Heart left ventricle (tissue), 13 donors: ENCODE measurements around the gene PRKAG2.

Source experiments
- CTCF ChIP-seq, 12 donors: fragments of 200-600 bp; sonication (generic) in 4 of 12; IDR thresholded peaks; one replicate each; pipeline versions ENCODE4 v1.5.0 to v1.8.0; 2018 to 2022; ENCODE audit warnings: antibody characterized with exemption in 12 of 12, mild to moderate bottlenecking in 5 of 12
- POLR2A ChIP-seq, 2 donors: fragments of 450-650 bp; IDR thresholded peaks; one replicate each; pipeline ENCODE4 v1.6.1; 2017; ENCODE audit warnings: antibody characterized with exemption in 2 of 2, mild to moderate bottlenecking in 2 of 2, moderate library complexity in 2 of 2
- donor health status: ischemic (EF 13 %, LVEDD 7.1; RV severe dilation, severe dysfunction).
- donor health status: DM: no; HTN: yes; CAD: no.
- donor health status: DM: no; HTN: no; CAD: no.
- donor health status: ischemic (EF 25% LVEDD 6.9; RV normal size, moderate dysfunction).
- donor health status: ischemic (EF 25% LVEDD 5.7; RV mildly dilated, moderate dysfunction).
- donor health status: ischemic (EF 35%, LVEDD 5.7; RV mildly dilated, moderate dysfunction).
- donor health status: nonischemic (EF 11% LVEDD 7.7; RV severe dilation, severe dysfunction).
- donor health status: DM: yes; HTN: yes; CAD: no.
- donor health status: PGD.
- donor health status: ischemic (EF 29% LVEDD 5.4; RV normal size, mild dysfunction).
- donor health status: nonischemic (EF 23%, LVEDD 6.1; RV moderate dilation, normal function).

GRCh38 chr7:151615058-151615457 lies 261.9 kb downstream of the PRKAG2 start:
- no peak for TF ChIP-seq POLR2A (IDR thresholded peaks at IDR 0.05)
- no peak for TF ChIP-seq CTCF (IDR thresholded peaks at IDR 0.05)
